GM19395 (cell line): ENCODE measurements around the gene NDUFA13.

Experiments
- ATAC-seq: cut with Tn5 transposase; IDR thresholded peaks from one replicate; pipeline ENCODE4 v1.9.1; 2021; ENCODE audit warnings: mild to moderate bottlenecking, moderate library complexity; ENCODE audit not compliant: unreplicated experiment

NDUFA13 gene

GRCh38 chr19:19544954-19545591 is 29.0 kb downstream of the NDUFA13 start:
- no peak for ATAC-seq

GRCh38 chr19:19545707-19546106 is 29.7 kb downstream of the NDUFA13 start:
- ATAC-seq = no peak

GRCh38 chr19:19546751-19547162 is 30.7 kb downstream of the NDUFA13 start:
- ATAC-seq = no peak

- ATAC-seq = no peak
Measured at GRCh38 chr19:19547674-19548336, 31.8 kb downstream of the NDUFA13 start.

GRCh38 chr19:19548915-19549759 is 33.1 kb downstream of the NDUFA13 start:
- ATAC-seq = no peak

- no peak for ATAC-seq
Measured at GRCh38 chr19:19549804-19550464, 33.9 kb downstream of the NDUFA13 start.

- ATAC-seq = no peak
Measured at GRCh38 chr19:19550485-19550929, 34.5 kb downstream of the NDUFA13 start.

GRCh38 chr19:19550972-19551852 is 35.2 kb downstream of the NDUFA13 start:
- ATAC-seq = no peak

- ATAC-seq = no peak
Measured at GRCh38 chr19:19551853-19552192, 35.8 kb downstream of the NDUFA13 start.

GRCh38 chr19:19552798-19553197 is 36.8 kb downstream of the NDUFA13 start:
- no peak for ATAC-seq

GRCh38 chr19:19553670-19554069 is 37.6 kb downstream of the NDUFA13 start:
- no peak for ATAC-seq

GRCh38 chr19:19554074-19555023 is 38.3 kb downstream of the NDUFA13 start:
- ATAC-seq = no peak

GRCh38 chr19:19558055-19558454 is 42.0 kb downstream of the NDUFA13 start:
- ATAC-seq = no peak

GRCh38 chr19:19558636-19559035 is 42.6 kb downstream of the NDUFA13 start:
- ATAC-seq = no peak

- ATAC-seq = no peak
Measured at GRCh38 chr19:19559931-19560330, 43.9 kb downstream of the NDUFA13 start.

- ATAC-seq = no peak
Measured at GRCh38 chr19:19561946-19562664, 46.1 kb downstream of the NDUFA13 start.

GRCh38 chr19:19562665-19563347 is 46.8 kb downstream of the NDUFA13 start:
- no peak for ATAC-seq

GRCh38 chr19:19563348-19563848 is 47.4 kb downstream of the NDUFA13 start:
- no peak for ATAC-seq
